NAMALWA (cell line): Measurements from ENCODE around the gene LEPR.
"Not testable (repeated sequence)": the region's sequence is repeated elsewhere in the genome, so short reads cannot be mapped to it uniquely, and the experiment has no call there.

Source experiments
- DNase-seq: peaks from one replicate; pipeline ENCODE4 v3.0.0-alpha.2; 2015; ENCODE audit warnings: low spot score

Gene LEPR, protein sequence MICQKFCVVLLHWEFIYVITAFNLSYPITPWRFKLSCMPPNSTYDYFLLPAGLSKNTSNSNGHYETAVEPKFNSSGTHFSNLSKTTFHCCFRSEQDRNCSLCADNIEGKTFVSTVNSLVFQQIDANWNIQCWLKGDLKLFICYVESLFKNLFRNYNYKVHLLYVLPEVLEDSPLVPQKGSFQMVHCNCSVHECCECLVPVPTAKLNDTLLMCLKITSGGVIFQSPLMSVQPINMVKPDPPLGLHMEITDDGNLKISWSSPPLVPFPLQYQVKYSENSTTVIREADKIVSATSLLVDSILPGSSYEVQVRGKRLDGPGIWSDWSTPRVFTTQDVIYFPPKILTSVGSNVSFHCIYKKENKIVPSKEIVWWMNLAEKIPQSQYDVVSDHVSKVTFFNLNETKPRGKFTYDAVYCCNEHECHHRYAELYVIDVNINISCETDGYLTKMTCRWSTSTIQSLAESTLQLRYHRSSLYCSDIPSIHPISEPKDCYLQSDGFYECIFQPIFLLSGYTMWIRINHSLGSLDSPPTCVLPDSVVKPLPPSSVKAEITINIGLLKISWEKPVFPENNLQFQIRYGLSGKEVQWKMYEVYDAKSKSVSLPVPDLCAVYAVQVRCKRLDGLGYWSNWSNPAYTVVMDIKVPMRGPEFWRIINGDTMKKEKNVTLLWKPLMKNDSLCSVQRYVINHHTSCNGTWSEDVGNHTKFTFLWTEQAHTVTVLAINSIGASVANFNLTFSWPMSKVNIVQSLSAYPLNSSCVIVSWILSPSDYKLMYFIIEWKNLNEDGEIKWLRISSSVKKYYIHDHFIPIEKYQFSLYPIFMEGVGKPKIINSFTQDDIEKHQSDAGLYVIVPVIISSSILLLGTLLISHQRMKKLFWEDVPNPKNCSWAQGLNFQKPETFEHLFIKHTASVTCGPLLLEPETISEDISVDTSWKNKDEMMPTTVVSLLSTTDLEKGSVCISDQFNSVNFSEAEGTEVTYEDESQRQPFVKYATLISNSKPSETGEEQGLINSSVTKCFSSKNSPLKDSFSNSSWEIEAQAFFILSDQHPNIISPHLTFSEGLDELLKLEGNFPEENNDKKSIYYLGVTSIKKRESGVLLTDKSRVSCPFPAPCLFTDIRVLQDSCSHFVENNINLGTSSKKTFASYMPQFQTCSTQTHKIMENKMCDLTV

GRCh38 chr1:65420590-65421350, at the start of gene LEPR, which contains the start of gene LEPROT:
LEPR (plus strand) TSS chr1:65420668; CDS start chr1:65565566, 144,898 bp downstream.
LEPROT (plus strand) TSS chr1:65420668; CDS start chr1:65420725, 57 bp downstream.
- no peak for DNase-seq

DNA sequence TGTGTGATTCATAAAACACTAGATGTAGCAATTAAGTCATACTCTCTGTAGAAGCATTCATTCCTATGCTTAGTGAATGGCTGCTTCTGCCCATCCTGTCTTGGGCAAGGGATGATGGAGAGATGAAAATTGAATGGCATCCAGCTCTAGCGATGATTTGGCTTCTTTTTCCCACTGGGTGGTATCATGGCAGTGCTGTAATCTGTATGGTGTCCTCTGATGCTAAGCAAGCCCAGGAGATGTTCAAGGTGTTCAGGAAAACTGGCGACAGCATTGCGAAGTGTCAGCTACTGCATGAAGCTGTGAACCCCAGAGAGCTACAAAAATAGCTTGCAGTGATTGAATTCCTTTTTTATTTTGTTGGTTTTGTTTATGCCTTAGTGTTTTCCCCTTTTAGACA, 48.9 kb upstream of the LEPR start:
- no peak for DNase-seq

GRCh38 chr1:65372557-65372956, 47.9 kb upstream of the LEPR start:
- no peak for DNase-seq

DNA sequence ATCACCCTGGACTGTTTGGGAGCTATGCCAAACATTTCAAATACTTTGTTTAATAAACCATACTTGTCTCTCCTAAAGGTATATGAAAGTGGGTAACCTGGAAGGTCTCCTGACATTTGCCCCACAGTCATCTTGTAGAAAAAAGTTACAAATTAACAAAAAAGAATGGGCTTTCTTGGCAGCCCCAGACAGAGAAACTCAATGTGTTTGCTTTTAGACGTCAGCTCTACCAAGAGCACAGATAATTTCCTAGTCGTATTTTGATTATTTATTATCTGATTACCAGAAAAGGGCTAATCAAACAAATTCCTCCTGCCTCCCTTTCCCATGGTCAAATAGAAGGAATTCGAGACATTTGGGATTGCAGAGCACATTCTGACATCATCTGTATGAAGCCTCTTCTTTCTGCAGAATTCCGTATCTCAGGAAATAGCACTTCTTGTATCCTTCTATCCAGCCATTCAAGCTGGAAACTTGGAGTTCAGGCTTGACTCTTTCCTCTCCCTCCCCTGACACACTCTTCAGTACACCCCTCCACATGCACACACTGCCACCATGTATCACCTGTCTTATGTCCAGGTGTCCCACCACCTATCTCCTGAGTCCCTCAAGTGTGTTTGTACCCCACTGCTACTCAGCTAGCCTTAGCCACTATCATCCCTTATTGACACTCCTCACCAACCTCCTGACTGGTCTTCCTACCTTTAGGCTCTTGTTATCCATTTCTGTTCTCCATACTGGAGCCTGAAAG, 42.8 kb upstream of the LEPR start:
- DNase-seq: no peak

GRCh38 chr1:65378247-65378946, 42.1 kb upstream of the LEPR start:
- DNase-seq: no peak

DNA sequence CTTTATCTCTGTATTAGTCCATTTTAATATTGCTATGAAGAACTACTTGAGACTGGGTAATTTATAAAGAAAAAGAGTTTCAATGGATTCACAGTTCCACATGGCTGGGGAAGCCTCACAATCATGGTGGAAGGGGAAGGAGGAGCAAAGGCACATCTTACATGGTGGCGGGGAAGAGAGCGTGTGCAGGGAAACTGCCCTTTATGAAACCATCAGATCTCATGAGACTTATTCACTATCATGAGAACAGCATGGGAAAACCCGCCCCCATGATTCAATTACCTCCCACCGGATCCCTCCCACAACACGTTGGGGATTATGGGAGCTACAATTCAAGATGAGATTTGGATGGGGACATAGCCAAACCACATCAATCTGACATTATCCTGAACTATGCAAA, 36.0 kb upstream of the LEPR start:
- not testable (repeated sequence) for DNase-seq

DNA sequence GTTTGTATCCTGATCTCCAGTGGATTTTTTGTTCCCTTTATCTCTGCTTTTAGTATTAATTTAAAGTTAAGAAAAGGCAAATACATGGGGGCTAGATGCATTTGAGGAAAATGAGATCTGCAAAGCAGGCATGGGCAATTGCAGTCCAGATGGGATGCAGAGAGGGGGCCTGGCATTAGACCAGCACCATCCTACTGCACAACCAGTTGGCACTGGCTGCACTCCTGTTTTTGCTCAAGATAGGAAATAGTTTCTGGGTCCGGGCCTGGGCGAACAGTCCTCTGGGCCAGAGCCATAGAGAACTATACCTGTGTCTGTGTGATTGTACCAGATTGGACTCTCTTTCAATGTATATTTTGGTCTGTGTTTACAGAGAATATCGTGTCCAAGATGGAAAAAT, 34.0 kb upstream of the LEPR start:
- DNase-seq: no peak

GRCh38 chr1:65387821-65388220, 32.6 kb upstream of the LEPR start:
- no peak for DNase-seq

GRCh38 chr1:65388908-65389695, 31.4 kb upstream of the LEPR start:
- DNase-seq: no peak

DNA sequence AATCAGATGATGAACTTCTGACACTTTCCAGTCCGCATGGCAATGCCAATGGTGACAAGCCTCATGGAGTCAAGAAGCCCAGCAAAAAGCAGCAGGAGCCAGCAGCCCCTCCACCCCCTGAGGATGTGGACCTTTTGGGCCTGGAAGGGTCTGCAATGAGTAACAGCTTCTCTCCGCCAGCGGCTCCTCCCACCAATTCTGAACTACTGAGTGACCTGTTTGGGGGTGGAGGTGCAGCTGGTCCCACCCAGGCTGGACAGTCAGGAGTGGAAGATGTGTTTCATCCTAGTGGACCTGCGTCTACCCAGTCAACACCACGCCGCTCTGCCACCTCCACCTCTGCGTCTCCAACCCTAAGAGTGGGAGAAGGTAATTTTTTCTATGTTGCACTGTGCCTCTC, 28.0 kb upstream of the LEPR start:
- no peak for DNase-seq

- DNase-seq: no peak
These were observed 27.1 kb upstream of the LEPR start for GRCh38 chr1:65393347-65393746.

GRCh38 chr1:65393928-65394327, 26.5 kb upstream of the LEPR start:
- no peak for DNase-seq

GRCh38 chr1:65395887-65396612, 24.4 kb upstream of the LEPR start:
- DNase-seq: no peak

GRCh38 chr1:65398083-65398482, 22.4 kb upstream of the LEPR start:
- no peak for DNase-seq

- no peak for DNase-seq
These were observed 21.5 kb upstream of the LEPR start for GRCh38 chr1:65399003-65399402.

GRCh38 chr1:65401612-65402011, 18.9 kb upstream of the LEPR start:
- no peak for DNase-seq

DNA sequence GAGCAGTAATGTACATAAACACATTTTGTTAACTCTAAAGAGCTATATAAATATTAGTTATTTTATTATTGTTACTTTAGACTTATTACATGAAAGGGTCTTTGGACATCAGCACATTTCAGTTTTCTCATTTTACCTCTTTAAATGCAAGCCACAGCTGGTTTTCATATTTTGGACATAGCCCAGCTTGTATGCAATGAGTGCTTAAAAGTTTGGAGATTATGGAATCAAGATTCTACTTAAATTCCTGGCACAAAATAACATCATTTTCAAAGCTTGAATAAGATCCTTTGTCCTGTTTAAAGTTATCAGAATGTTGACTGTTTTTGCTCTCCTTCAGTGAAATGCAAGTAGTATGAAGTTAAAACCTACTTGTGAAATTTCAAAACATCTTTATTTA, 15.5 kb upstream of the LEPR start:
- no peak for DNase-seq

DNA sequence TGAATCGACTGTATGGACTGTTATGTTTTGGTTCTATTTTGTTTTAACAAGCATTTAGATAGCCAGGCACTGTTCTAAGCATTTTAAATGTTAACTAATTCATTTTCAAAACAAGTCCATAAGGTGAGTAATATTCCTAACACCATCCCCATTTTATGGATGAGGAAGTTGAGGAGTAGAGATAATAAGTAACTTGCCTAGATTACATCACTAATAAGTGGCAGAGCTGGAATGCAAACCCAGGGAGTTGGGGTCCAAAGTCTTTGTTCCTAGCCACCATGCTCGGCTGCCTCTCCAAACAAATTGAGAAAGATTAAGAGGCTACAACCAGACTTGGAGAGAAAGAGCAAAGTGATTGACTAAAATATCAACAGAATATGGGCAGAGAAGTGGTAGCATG, 12.6 kb upstream of the LEPR start:
- no peak for DNase-seq

DNA sequence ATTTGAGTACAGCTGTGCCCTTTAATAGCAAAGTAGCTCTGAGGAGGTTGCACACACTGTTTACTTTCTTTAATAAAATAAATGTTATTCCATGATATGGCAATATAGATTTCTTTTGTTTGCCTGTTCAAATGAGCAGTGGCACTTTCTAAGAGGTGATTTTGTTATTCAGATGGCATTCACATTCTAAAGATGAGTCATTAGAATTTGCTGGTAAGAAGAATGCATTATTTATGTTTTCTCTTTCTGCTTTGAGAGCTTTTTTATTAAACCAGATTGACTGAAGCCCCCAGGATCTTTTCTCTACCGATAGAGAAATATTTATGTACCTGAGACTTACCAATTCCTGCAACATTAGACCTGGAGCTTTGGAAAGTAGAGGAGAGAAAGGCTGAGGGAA, 11.2 kb upstream of the LEPR start:
- no peak for DNase-seq
